DOHH2 (cell line): ENCODE measurements around the gene CAAP1.

Source experiments
- H3F3A ChIP-seq: fragments of 200-600 bp; sonication (generic), shearing (Covaris generic); 2 replicates; pipeline ENCODE4 v1.6.0; 2016; ENCODE audit warnings: antibody characterized with exemption, mild to moderate bottlenecking; ENCODE audit not compliant: control insufficient read depth, insufficient read depth
- H3K27ac ChIP-seq: fragments of 200-600 bp; sonication (generic); 2 replicates; pipeline ENCODE4 v1.5.1; 2014; ENCODE audit warnings: low read depth, mild to moderate bottlenecking, low read length, moderate library complexity
- H3K27me3 ChIP-seq: fragments of 200-600 bp; sonication (generic); 2 replicates; pipeline ENCODE4 v1.6.1; 2014; ENCODE audit warnings: mild to moderate bottlenecking, low read length, mixed read lengths; ENCODE audit not compliant: control insufficient read depth
- H3K36me3 ChIP-seq: fragments of 200-600 bp; sonication (generic); 2 replicates; pipeline ENCODE4 v1.6.1; 2014; ENCODE audit warnings: mild to moderate bottlenecking, low read length, moderate library complexity, mixed read lengths; ENCODE audit not compliant: control insufficient read depth
- H3K4me1 ChIP-seq: fragments of 200-600 bp; sonication (generic); 2 replicates; pipeline ENCODE4 v1.6.1; 2014; ENCODE audit warnings: mild to moderate bottlenecking, low read length, mixed read lengths; ENCODE audit not compliant: control insufficient read depth
- H3K4me2 ChIP-seq: fragments of 200-600 bp; sonication (generic); 2 replicates; pipeline ENCODE4 v1.6.0; 2014; ENCODE audit warnings: mild to moderate bottlenecking, low read length, moderate library complexity
- H3K4me3 ChIP-seq: fragments of 200-600 bp; sonication (generic); 2 replicates; pipeline ENCODE4 v1.5.1; 2014; ENCODE audit warnings: mild to moderate bottlenecking, low read length, mixed read lengths
- H3K79me2 ChIP-seq: fragments of 200-600 bp; sonication (generic); 2 replicates; pipeline ENCODE4 v1.6.1; 2014; ENCODE audit warnings: mild to moderate bottlenecking, low read length, mixed read lengths; ENCODE audit not compliant: control insufficient read depth
- H3K9me2 ChIP-seq: fragments of 200-600 bp; sonication (generic); replicated peaks from 2 replicates; pipeline ENCODE4 v1.6.1; 2014; ENCODE audit warnings: mild to moderate bottlenecking, low read length, mixed read lengths; ENCODE audit not compliant: control insufficient read depth
- H3K9me3 ChIP-seq: fragments of 200-600 bp; sonication (generic); 2 replicates; pipeline ENCODE4 v1.6.1; 2014; ENCODE audit warnings: antibody characterized with exemption, low read length, mixed read lengths; ENCODE audit not compliant: control insufficient read depth, insufficient read depth
- H4K20me1 ChIP-seq: fragments of 200-600 bp; sonication (generic); 2 replicates; pipeline ENCODE4 v1.6.0; 2014; ENCODE audit warnings: low read depth, mild to moderate bottlenecking, antibody characterized with exemption, low read length, moderate library complexity; ENCODE audit not compliant: control insufficient read depth, insufficient read depth
- CTCF ChIP-seq: fragments of 200-600 bp; sonication (generic); IDR thresholded peaks from one replicate; pipeline ENCODE4 v1.5.1; 2014; ENCODE audit warnings: antibody characterized with exemption, mild to moderate bottlenecking, low read depth, low read length; ENCODE audit not compliant: poor library complexity, severe bottlenecking
- EZH2phosphoT487 ChIP-seq: fragments of 200-600 bp; sonication (generic); IDR thresholded peaks from 2 replicates; pipeline ENCODE4 v1.6.1; 2017; ENCODE audit warnings: borderline replicate concordance, mild to moderate bottlenecking, antibody characterized with exemption, low read length, moderate library complexity, mixed read lengths

CAAP1 gene

GRCh38 chr9:26937816-26938371 lies 45.3 kb upstream of the CAAP1 start:
- H3K9me3 ChIP-seq = no peaks in the 10 kb centered on the region
- peaks cover 16% of the 10 kb centered on the region for H3K36me3 ChIP-seq
- peaks cover 8% of the 10 kb centered on the region for H3K4me1 ChIP-seq
- no peaks in the 10 kb centered on the region for H3F3A ChIP-seq
- H3K27me3 ChIP-seq = no peaks in the 10 kb centered on the region
- H3K27ac ChIP-seq = no peak overlapping the region
- peaks cover 90% of the 10 kb centered on the region for H3K79me2 ChIP-seq
- no peak overlapping the region for H3K4me3 ChIP-seq
- no peak for TF ChIP-seq CTCF
- TF ChIP-seq EZH2phosphoT487 = no peak
- H3K4me2 ChIP-seq = 0 out of 2 replicates have a peak overlapping the region, but pooled peaks have one; percentile 8
- H4K20me1 ChIP-seq = peaks cover 10% of the 10 kb centered on the region; the same call in 1 of the 2 replicates
- H3K9me2 ChIP-seq = no peaks in the 10 kb centered on the region

GRCh38 chr9:26935847-26936246 lies 43.2 kb upstream of the CAAP1 start:
- H3K27ac ChIP-seq = no peak overlapping the region

DNA sequence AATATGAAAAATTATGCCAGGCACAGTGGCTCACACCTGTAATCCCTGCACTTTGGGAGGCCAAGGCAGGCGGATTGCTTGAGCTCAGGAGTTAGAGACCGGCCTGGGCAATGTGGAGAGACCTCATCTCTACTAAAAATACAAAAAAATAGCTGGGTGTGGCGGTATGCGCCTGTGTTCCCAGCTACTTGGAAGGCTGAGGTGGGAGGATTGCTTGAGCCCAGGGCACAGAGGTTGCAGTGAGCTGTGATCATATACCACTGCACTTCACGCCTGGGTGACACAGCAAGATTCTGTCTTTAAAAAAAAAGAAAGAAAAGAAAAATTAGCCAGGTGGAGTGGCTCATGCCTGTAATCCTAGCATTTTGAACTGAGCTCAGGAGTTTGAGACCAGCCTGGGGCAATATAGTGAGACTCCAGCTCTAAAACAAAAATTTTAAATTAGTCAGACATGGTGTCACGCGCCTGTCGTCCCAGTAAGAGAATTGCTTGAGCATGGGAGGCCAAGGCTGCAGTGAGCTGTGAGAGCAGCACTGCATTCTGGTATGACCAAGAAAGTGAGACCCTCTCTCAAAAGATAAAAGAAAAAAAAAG lies 36.4 kb upstream of the CAAP1 start:
- Histone ChIP-seq H3K4me3 (no peak overlapping the region), H3K9me3 (no peaks in the 10 kb centered on the region), H3K27ac (no peak overlapping the region), H3F3A (no peaks in the 10 kb centered on the region), H3K4me1 (no peaks in the 10 kb centered on the region), H3K36me3 (peaks cover 56% of the 10 kb centered on the region), H3K79me2 (peaks cover 20% of the 10 kb centered on the region), H3K4me2 (no peak overlapping the region), H4K20me1 (no peaks in the 10 kb centered on the region), H3K27me3 (no peaks in the 10 kb centered on the region), H3K9me2 (no peaks in the 10 kb centered on the region)
- TF ChIP-seq CTCF (no peak), EZH2phosphoT487 (no peak)

More at GRCh38 chr9:26935847-26936246, 43.2 kb upstream of the CAAP1 start:
- Histone ChIP-seq H3K4me1 (peaks cover 8% of the 10 kb centered on the region), H3K36me3 (peaks cover 22% of the 10 kb centered on the region), H3F3A (no peaks in the 10 kb centered on the region), H4K20me1 (peaks cover 10% of the 10 kb centered on the region; the same call in 1 of the 2 replicates), H3K9me3 (no peaks in the 10 kb centered on the region), H3K27me3 (no peaks in the 10 kb centered on the region), H3K4me3 (no peak overlapping the region), H3K4me2 (no peak overlapping the region), H3K79me2 (peaks cover 83% of the 10 kb centered on the region), H3K9me2 (no peaks in the 10 kb centered on the region)
- TF ChIP-seq EZH2phosphoT487 (no peak), CTCF (no peak)
